Nephron progenitor cell (in vitro differentiated cells): Measurements from ENCODE around the gene SSRP1.

ENCODE experiments used
- DNase-seq: peaks from one replicate; pipeline ENCODE4 v3.0.0; 2021
- H3K27ac Mint-ChIP-seq: 2 replicates; pipeline ENCODE4 v1.8.0; 2021; ENCODE audit warnings: mild to moderate bottlenecking, moderate library complexity, mixed read lengths
- H3K27me3 Mint-ChIP-seq: 2 replicates; pipeline ENCODE4 v1.8.0; 2021; ENCODE audit warnings: mild to moderate bottlenecking, low read depth, mixed read lengths; ENCODE audit not compliant: poor library complexity
- H3K36me3 Mint-ChIP-seq: 2 replicates; pipeline ENCODE4 v1.8.0; 2021; ENCODE audit warnings: low read depth, mixed read lengths
- H3K4me1 Mint-ChIP-seq: 2 replicates; pipeline ENCODE4 v1.8.0; 2021; ENCODE audit warnings: mixed read lengths
- H3K4me3 Mint-ChIP-seq: 2 replicates; pipeline ENCODE4 v1.8.0; 2021; ENCODE audit warnings: mild to moderate bottlenecking, moderate library complexity, mixed read lengths
- H3K9me3 Mint-ChIP-seq: 2 replicates; pipeline ENCODE4 v1.8.0; 2021; ENCODE audit warnings: mild to moderate bottlenecking, moderate library complexity, mixed read lengths
- CTCF ChIP-seq: fragments of 200-600 bp; sonication (generic); IDR thresholded peaks from 2 replicates; pipeline ENCODE4 v1.5.0; 2021; ENCODE audit warnings: antibody characterized with exemption

Gene SSRP1

DNA sequence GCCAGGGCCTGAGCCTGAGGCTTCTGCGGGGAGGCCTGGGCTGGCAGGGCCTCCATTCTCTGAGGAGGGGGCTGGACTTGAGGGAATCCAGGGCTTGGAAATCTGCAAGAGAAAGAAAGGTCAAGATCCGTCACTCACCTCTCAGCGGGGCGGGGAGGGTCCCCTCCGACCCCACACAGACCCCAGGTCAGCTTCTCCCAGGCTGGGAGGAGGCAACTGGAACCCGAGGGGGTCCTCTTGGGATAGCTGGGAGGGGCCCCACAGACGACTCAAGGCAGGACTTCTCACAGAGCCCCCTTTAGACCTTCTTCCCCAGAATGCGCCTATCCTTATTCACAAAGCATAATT, 21.9 kb downstream of the SSRP1 start:
- no peak for DNase-seq
- Mint-ChIP-seq H3K9me3 (no peaks in the 10 kb centered on the region), H3K4me3 (no peak overlapping the region), H3K27ac (peak overlapping the region; percentile 93), H3K27me3 (no peaks in the 10 kb centered on the region), H3K4me1 (peaks cover 39% of the 10 kb centered on the region), H3K36me3 (peaks cover 27% of the 10 kb centered on the region)
- TF ChIP-seq CTCF, result no peak

- no peaks in the 10 kb centered on the region for H3K27me3 Mint-ChIP-seq
- H3K27ac Mint-ChIP-seq, result no peak overlapping the region
- DNase-seq, result no peak
- no peak overlapping the region for H3K4me3 Mint-ChIP-seq
- peaks cover 44% of the 10 kb centered on the region for H3K4me1 Mint-ChIP-seq
- no peaks in the 10 kb centered on the region for H3K9me3 Mint-ChIP-seq
- peaks cover 32% of the 10 kb centered on the region for H3K36me3 Mint-ChIP-seq
- TF ChIP-seq CTCF, result no peak
Observed at GRCh38 chr11:57313071-57313787, 22.5 kb downstream of the SSRP1 start.

DNA sequence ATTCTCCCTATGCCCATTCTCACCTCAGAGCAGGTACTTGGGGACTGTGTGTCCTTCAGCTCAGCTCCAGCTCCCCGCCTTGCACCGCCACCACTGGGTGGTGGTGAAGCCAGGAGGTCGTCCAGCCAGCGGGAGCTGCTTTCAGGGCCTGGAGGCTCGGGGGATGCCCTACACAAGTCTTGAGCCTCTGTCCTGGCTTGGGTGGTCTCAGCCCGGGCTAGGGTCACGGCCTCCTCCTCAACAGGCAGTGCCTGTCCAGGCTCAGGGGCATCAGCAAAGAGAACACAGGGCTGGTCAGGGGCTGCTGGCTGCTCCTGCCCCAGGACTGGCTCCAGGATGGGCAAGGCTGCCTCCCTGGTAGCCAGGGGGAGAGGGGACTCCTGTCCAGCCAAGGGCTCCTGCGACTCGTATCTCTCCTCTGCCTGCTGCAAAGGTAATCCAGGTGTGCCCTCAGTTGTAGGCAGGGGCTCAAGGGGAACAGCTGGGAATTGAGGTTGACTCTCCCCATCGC, 23.1 kb downstream of the SSRP1 start:
- no peak for TF ChIP-seq CTCF
- no peak for DNase-seq
- Mint-ChIP-seq H3K27ac (peak overlapping the region; percentile 64), H3K27me3 (no peaks in the 10 kb centered on the region), H3K36me3 (peaks cover 37% of the 10 kb centered on the region), H3K4me3 (no peak overlapping the region), H3K9me3 (no peaks in the 10 kb centered on the region), H3K4me1 (peaks cover 51% of the 10 kb centered on the region)

- DNase-seq, result peak; percentile 86
- TF ChIP-seq CTCF, result no peak
- H3K4me1 Mint-ChIP-seq, result peaks cover 63% of the 10 kb centered on the region
- peak overlapping the region; percentile 62 for H3K4me3 Mint-ChIP-seq
- no peaks in the 10 kb centered on the region for H3K9me3 Mint-ChIP-seq
- H3K27ac Mint-ChIP-seq, result no peak overlapping the region
- no peaks in the 10 kb centered on the region for H3K27me3 Mint-ChIP-seq
- peaks cover 47% of the 10 kb centered on the region for H3K36me3 Mint-ChIP-seq
Observed at GRCh38 chr11:57311109-57311936, 24.4 kb downstream of the SSRP1 start.

- no peak for TF ChIP-seq CTCF
- H3K4me3 Mint-ChIP-seq, result peak overlapping the region; percentile 62
- no peaks in the 10 kb centered on the region for H3K9me3 Mint-ChIP-seq
- no peak overlapping the region for H3K27ac Mint-ChIP-seq
- peaks cover 47% of the 10 kb centered on the region for H3K36me3 Mint-ChIP-seq
- no peaks in the 10 kb centered on the region for H3K27me3 Mint-ChIP-seq
- no peak for DNase-seq
- peaks cover 66% of the 10 kb centered on the region for H3K4me1 Mint-ChIP-seq
Observed at GRCh38 chr11:57310630-57311086, 25.0 kb downstream of the SSRP1 start.
